Measurements from ENCODE around the gene SLC38A4. TPM values are rescaled to one million over a fixed set of nuclear protein-coding genes. Genes with fewer than 3 reads are reported as not detected.

The SLC38A4 gene
- total and polyA plus RNA-seq, 2 donors (not counting 1 experiment from before 2014, with no cell fraction given): 5.5 to 6.1 TPM

GRCh38 chr12:46801293-46801692 is 24.5 kb downstream of the SLC38A4 start:
- H3K4me3 ChIP-seq (replicated peaks in 1 of 4; ENCODE audit: control extremely low read depth in 1 of 4, insufficient read depth in 1 of 4, low read depth in 3 of 4, low read length in 4 of 4): no peak overlapping the region
- no peak overlapping the region for H2AFZ ChIP-seq (ENCODE audit: low read length)

GRCh38 chr12:46800160-46800559 is 25.6 kb downstream of the SLC38A4 start:
- Histone ChIP-seq H3K4me3 (replicated peaks in 1 of 4; ENCODE audit: control extremely low read depth in 1 of 4, insufficient read depth in 1 of 4, low read depth in 3 of 4, low read length in 4 of 4) (no peak overlapping the region), H4K20me1 (ENCODE audit: control insufficient read depth, extremely low read depth, insufficient read depth, low read length) (no peaks in the 10 kb centered on the region), H2AFZ (ENCODE audit: low read length) (no peak overlapping the region), H3K4me1 (ENCODE audit: control insufficient read depth, extremely low read depth, insufficient read depth, low read length) (no peaks in the 10 kb centered on the region), H3K27ac (ENCODE audit: insufficient read depth, low read length) (no peak overlapping the region), H3K4me2 (ENCODE audit: extremely low read depth, insufficient read depth, low read length) (no peak overlapping the region), H3K9ac (ENCODE audit: insufficient read depth, low read length) (no peak overlapping the region), H3K27me3 (ENCODE audit: control insufficient read depth, insufficient read depth, low read length) (no peaks in the 10 kb centered on the region), H3K36me3 (ENCODE audit: control insufficient read depth, insufficient read depth, low read length) (no peaks in the 10 kb centered on the region), H3K79me2 (ENCODE audit: control insufficient read depth, insufficient read depth, low read length) (no peaks in the 10 kb centered on the region), H3K9me3 (ENCODE audit: control insufficient read depth, insufficient read depth, low read depth, low read length) (no peaks in the 10 kb centered on the region)
- no peak for DNase-seq (ENCODE audit: low read depth in 2 of 2)
- TF ChIP-seq CTCF (conservative IDR thresholded peaks at IDR 0.05 in 1 of 2, IDR thresholded peaks at IDR 0.05 in 1 of 2; ENCODE audit: low read depth in 1 of 2, low read length in 2 of 2) (no peak), EZH2 (IDR thresholded peaks at IDR 0.05; ENCODE audit: low read length, missing control alignments) (no peak)

More at GRCh38 chr12:46801293-46801692, 24.5 kb downstream of the SLC38A4 start:
- Histone ChIP-seq H4K20me1 (ENCODE audit: control insufficient read depth, extremely low read depth, insufficient read depth, low read length) (no peaks in the 10 kb centered on the region), H3K4me2 (ENCODE audit: extremely low read depth, insufficient read depth, low read length) (no peak overlapping the region), H3K4me1 (ENCODE audit: control insufficient read depth, extremely low read depth, insufficient read depth, low read length) (no peaks in the 10 kb centered on the region), H3K9ac (ENCODE audit: insufficient read depth, low read length) (no peak overlapping the region), H3K36me3 (ENCODE audit: control insufficient read depth, insufficient read depth, low read length) (no peaks in the 10 kb centered on the region), H3K9me3 (ENCODE audit: control insufficient read depth, insufficient read depth, low read depth, low read length) (no peaks in the 10 kb centered on the region), H3K27me3 (ENCODE audit: control insufficient read depth, insufficient read depth, low read length) (no peaks in the 10 kb centered on the region), H3K79me2 (ENCODE audit: control insufficient read depth, insufficient read depth, low read length) (no peaks in the 10 kb centered on the region), H3K27ac (ENCODE audit: insufficient read depth, low read length) (no peak overlapping the region)
- TF ChIP-seq CTCF (conservative IDR thresholded peaks at IDR 0.05 in 1 of 2, IDR thresholded peaks at IDR 0.05 in 1 of 2; ENCODE audit: low read depth in 1 of 2, low read length in 2 of 2): no peak
- TF ChIP-seq EZH2 (IDR thresholded peaks at IDR 0.05; ENCODE audit: low read length, missing control alignments): no peak
- DNase-seq (ENCODE audit: low read depth in 2 of 2): no peak

DNA sequence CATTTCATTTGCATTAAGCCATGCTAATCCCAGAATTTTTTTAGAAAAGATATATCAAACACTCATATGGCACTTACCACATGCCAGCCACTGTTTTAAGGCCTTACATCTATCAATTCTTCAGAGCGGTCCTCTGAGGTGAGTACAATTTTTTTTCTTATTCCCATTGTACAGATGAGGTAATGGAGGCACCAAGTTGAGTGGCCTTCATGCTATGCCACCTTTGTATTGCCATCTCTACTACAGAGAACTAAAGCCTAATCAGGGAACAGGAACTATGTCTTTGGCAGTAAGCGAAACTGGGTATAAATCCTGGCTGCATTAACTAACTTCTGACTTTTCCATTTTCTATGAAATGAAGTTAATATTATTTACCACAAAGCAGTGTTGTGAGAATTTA is 27.1 kb downstream of the SLC38A4 start:
- H3K27ac ChIP-seq (ENCODE audit: insufficient read depth, low read length): no peak overlapping the region
- H3K9me3 ChIP-seq (ENCODE audit: control insufficient read depth, insufficient read depth, low read depth, low read length): no peaks in the 10 kb centered on the region
- no peaks in the 10 kb centered on the region for H3K4me1 ChIP-seq (ENCODE audit: control insufficient read depth, extremely low read depth, insufficient read depth, low read length)
- no peak overlapping the region for H2AFZ ChIP-seq (ENCODE audit: low read length)
- no peak for TF ChIP-seq EZH2 (IDR thresholded peaks at IDR 0.05; ENCODE audit: low read length, missing control alignments)
- TF ChIP-seq CTCF (conservative IDR thresholded peaks at IDR 0.05 in 1 of 2, IDR thresholded peaks at IDR 0.05 in 1 of 2; ENCODE audit: low read depth in 1 of 2, low read length in 2 of 2): no peak
- H3K27me3 ChIP-seq (ENCODE audit: control insufficient read depth, insufficient read depth, low read length): no peaks in the 10 kb centered on the region
- DNase-seq (ENCODE audit: low read depth in 2 of 2): no peak
- H3K9ac ChIP-seq (ENCODE audit: insufficient read depth, low read length): no peak overlapping the region
- H3K4me3 ChIP-seq (replicated peaks in 1 of 4; ENCODE audit: control extremely low read depth in 1 of 4, insufficient read depth in 1 of 4, low read depth in 3 of 4, low read length in 4 of 4): no peak overlapping the region
- no peaks in the 10 kb centered on the region for H3K36me3 ChIP-seq (ENCODE audit: control insufficient read depth, insufficient read depth, low read length)
- H3K4me2 ChIP-seq (ENCODE audit: extremely low read depth, insufficient read depth, low read length): no peak overlapping the region
- H4K20me1 ChIP-seq (ENCODE audit: control insufficient read depth, extremely low read depth, insufficient read depth, low read length): no peaks in the 10 kb centered on the region
- H3K79me2 ChIP-seq (ENCODE audit: control insufficient read depth, insufficient read depth, low read length): no peaks in the 10 kb centered on the region
